Measurements from ENCODE around the gene B3GNT2. TPM values are rescaled to one million over a fixed set of nuclear protein-coding genes. Genes with fewer than 3 reads are reported as not detected.

Gene B3GNT2
- total and polyA plus RNA-seq, 5 experiments from 2014 or later: 20.0 to 31.0 (median 22.8) TPM

GRCh38 chr2:62163106-62163831, 32.6 kb upstream of the B3GNT2 start:
- ATAC-seq: no peak
- POLR2A ChIA-PET: no interaction called here
- no peaks in the 10 kb centered on the region for H3K27me3 Mint-ChIP-seq
- H3K4me3 Mint-ChIP-seq: no peak overlapping the region
- H3K4me1 Mint-ChIP-seq: no peaks in the 10 kb centered on the region
- no peaks in the 10 kb centered on the region for H3K36me3 Mint-ChIP-seq
- H3K9me3 Mint-ChIP-seq: no peaks in the 10 kb centered on the region
- peak overlapping the region in 1 of 10 donors; percentile 8 for H3K27ac Mint-ChIP-seq
- DNase-seq: no peak

GRCh38 chr2:62163834-62164233, 32.1 kb upstream of the B3GNT2 start:
- Mint-ChIP-seq H3K27ac (no peak overlapping the region), H3K4me1 (no peaks in the 10 kb centered on the region), H3K4me3 (no peak overlapping the region), H3K27me3 (no peaks in the 10 kb centered on the region), H3K36me3 (no peaks in the 10 kb centered on the region), H3K9me3 (no peaks in the 10 kb centered on the region)
- DNase-seq (no peak), ATAC-seq (no peak)
- POLR2A ChIA-PET: no interaction called here

- H3K4me1 Mint-ChIP-seq: peaks cover 0 to 6% (median 0%) of the 10 kb centered on the region in 4 donors
- no peaks in the 10 kb centered on the region for H3K36me3 Mint-ChIP-seq
- ATAC-seq (no peak), DNase-seq (no peak)
- H3K27me3 Mint-ChIP-seq: no peaks in the 10 kb centered on the region
- no peak overlapping the region for H3K27ac Mint-ChIP-seq
- no peak overlapping the region for H3K4me3 Mint-ChIP-seq
- no peaks in the 10 kb centered on the region for H3K9me3 Mint-ChIP-seq
- POLR2A ChIA-PET: no interaction called here
Measured at GRCh38 chr2:62175728-62176127, 20.2 kb upstream of the B3GNT2 start.

GRCh38 chr2:62176801-62177200, 19.1 kb upstream of the B3GNT2 start:
- H3K36me3 Mint-ChIP-seq: no peaks in the 10 kb centered on the region
- no peaks in the 10 kb centered on the region for H3K9me3 Mint-ChIP-seq
- H3K4me1 Mint-ChIP-seq: peaks cover 5 to 17% (median 8%) of the 10 kb centered on the region in 4 donors
- POLR2A ChIA-PET: no interaction called here
- H3K27me3 Mint-ChIP-seq: no peaks in the 10 kb centered on the region
- H3K27ac Mint-ChIP-seq: peak overlapping the region in 1 of 10 donors; percentile 43
- DNase-seq (no peak), ATAC-seq (no peak)
- H3K4me3 Mint-ChIP-seq: no peak overlapping the region

GRCh38 chr2:62177392-62178049, 18.4 kb upstream of the B3GNT2 start:
- H3K4me1 Mint-ChIP-seq: peaks cover 5 to 19% (median 12%) of the 10 kb centered on the region in 4 donors
- no peak for DNase-seq
- POLR2A ChIA-PET: no interaction called here
- no peak overlapping the region for H3K4me3 Mint-ChIP-seq
- no peak overlapping the region for H3K27ac Mint-ChIP-seq
- no peaks in the 10 kb centered on the region for H3K9me3 Mint-ChIP-seq
- no peak for ATAC-seq
- no peaks in the 10 kb centered on the region for H3K36me3 Mint-ChIP-seq
- H3K27me3 Mint-ChIP-seq: no peaks in the 10 kb centered on the region

- DNase-seq (no peak), ATAC-seq (no peak)
- POLR2A ChIA-PET: no interaction called here
- Mint-ChIP-seq H3K4me3 (no peak overlapping the region), H3K36me3 (no peaks in the 10 kb centered on the region), H3K9me3 (no peaks in the 10 kb centered on the region), H3K4me1 (peaks cover 5 to 19% (median 12%) of the 10 kb centered on the region in 4 donors), H3K27me3 (no peaks in the 10 kb centered on the region), H3K27ac (no peak overlapping the region)
Measured at GRCh38 chr2:62178741-62179271, 17.1 kb upstream of the B3GNT2 start.

GRCh38 chr2:62180975-62181374, 14.9 kb upstream of the B3GNT2 start:
- no peak for DNase-seq
- Mint-ChIP-seq H3K9me3 (no peaks in the 10 kb centered on the region), H3K36me3 (no peaks in the 10 kb centered on the region), H3K27ac (peak overlapping the region in 3 of 10 donors; percentile 54 to 67 (median 58)), H3K4me3 (no peak overlapping the region), H3K4me1 (peaks cover 5 to 19% (median 12%) of the 10 kb centered on the region in 4 donors), H3K27me3 (no peaks in the 10 kb centered on the region)
- POLR2A ChIA-PET: no interaction called here
- no peak for ATAC-seq

GRCh38 chr2:62181843-62182242, 14.1 kb upstream of the B3GNT2 start:
- POLR2A ChIA-PET: no interaction called here
- Mint-ChIP-seq H3K4me1 (peaks cover 5 to 19% (median 12%) of the 10 kb centered on the region in 4 donors), H3K27me3 (no peaks in the 10 kb centered on the region), H3K27ac (peak overlapping the region in 2 of 10 donors; percentile 7 to 59), H3K4me3 (no peak overlapping the region), H3K36me3 (no peaks in the 10 kb centered on the region), H3K9me3 (no peaks in the 10 kb centered on the region)
- ATAC-seq (no peak), DNase-seq (no peak)

GRCh38 chr2:62184512-62185230, 11.2 kb upstream of the B3GNT2 start:
- H3K9me3 Mint-ChIP-seq: no peaks in the 10 kb centered on the region
- H3K4me3 Mint-ChIP-seq: no peak overlapping the region
- DNase-seq (no peak), ATAC-seq (no peak)
- POLR2A ChIA-PET: interaction anchor here (1.1 kb wide), 1 partner anchor 11 kb away, joined by 3 read pairs; the partner anchor contains the start of gene B3GNT2
- H3K27me3 Mint-ChIP-seq: no peaks in the 10 kb centered on the region
- peaks cover 5 to 19% (median 12%) of the 10 kb centered on the region in 4 donors for H3K4me1 Mint-ChIP-seq
- H3K27ac Mint-ChIP-seq: peak overlapping the region in 1 of 10 donors; percentile 30
- H3K36me3 Mint-ChIP-seq: no peaks in the 10 kb centered on the region

- Mint-ChIP-seq H3K27me3 (no peaks in the 10 kb centered on the region), H3K4me3 (no peak overlapping the region), H3K9me3 (no peaks in the 10 kb centered on the region), H3K36me3 (no peaks in the 10 kb centered on the region), H3K27ac (peak overlapping the region in 1 of 10 donors; percentile 2), H3K4me1 (peaks cover 7 to 16% (median 11%) of the 10 kb centered on the region in 4 donors)
- no peak for DNase-seq
- POLR2A ChIA-PET: interaction anchor here (1.1 kb wide), 1 partner anchor 10 kb away, joined by 3 read pairs; the partner anchor contains the start of gene B3GNT2
- no peak for ATAC-seq
Measured at GRCh38 chr2:62185475-62186155, 10.3 kb upstream of the B3GNT2 start.

- Mint-ChIP-seq H3K27me3 (no peaks in the 10 kb centered on the region), H3K36me3 (no peaks in the 10 kb centered on the region), H3K4me3 (no peak overlapping the region), H3K9me3 (no peaks in the 10 kb centered on the region), H3K4me1 (peaks cover 4 to 11% (median 6%) of the 10 kb centered on the region in 4 donors), H3K27ac (peak overlapping the region in 1 of 10 donors; percentile 2)
- ATAC-seq (no peak), DNase-seq (no peak)
- POLR2A ChIA-PET: no interaction called here
Measured at GRCh38 chr2:62186156-62186905, 9.6 kb upstream of the B3GNT2 start.

- H3K9me3 Mint-ChIP-seq: no peaks in the 10 kb centered on the region
- no peak for DNase-seq
- no peaks in the 10 kb centered on the region for H3K36me3 Mint-ChIP-seq
- H3K27ac Mint-ChIP-seq: peak overlapping the region in 1 of 10 donors; percentile 40
- no peak for ATAC-seq
- no peaks in the 10 kb centered on the region for H3K27me3 Mint-ChIP-seq
- H3K4me1 Mint-ChIP-seq: peaks cover 0 to 3% (median 1%) of the 10 kb centered on the region in 4 donors
- H3K4me3 Mint-ChIP-seq: no peak overlapping the region
- POLR2A ChIA-PET: no interaction called here
Measured at GRCh38 chr2:62187246-62187645, 8.7 kb upstream of the B3GNT2 start.
